Lung (tissue), 12 donors: ENCODE measurements around the gene CASP7. TPM values are rescaled to one million over a fixed set of nuclear protein-coding genes. Genes with fewer than 3 reads are reported as not detected.

ENCODE experiments used
- ATAC-seq: fragments of 200-7000 bp; cut with Tn5 transposase; one replicate; pipeline ENCODE4 v1.9.1; 2020; ENCODE audit warnings: moderate number of reproducible peaks; ENCODE audit not compliant: insufficient read depth, low FRiP score
- DNase-seq, 3 donors: peaks; one replicate each; pipeline ENCODE4 v3.0.0-alpha.2; 2013 to 2017
- H3K27ac ChIP-seq, 2 donors: one replicate each; pipeline ENCODE4 v1.5.1; 2013; ENCODE audit warnings: mild to moderate bottlenecking in 2 of 2, moderate library complexity in 2 of 2, control low read depth in 1 of 2, inconsistent platforms in 1 of 2, low read depth in 1 of 2, low read length in 1 of 2
- H3K27me3 ChIP-seq, 3 donors: one replicate each; pipeline ENCODE4 v1.5.1; 2013; ENCODE audit warnings: low read length in 2 of 3; ENCODE audit not compliant: control insufficient read depth in 3 of 3, insufficient read depth in 3 of 3
- H3K36me3 ChIP-seq, 4 donors: one replicate each; pipeline ENCODE4 v1.5.1; 2013; ENCODE audit warnings: low read length in 4 of 4, mild to moderate bottlenecking in 1 of 4, moderate library complexity in 1 of 4; ENCODE audit not compliant: control insufficient read depth in 4 of 4, insufficient read depth in 4 of 4
- H3K4me1 ChIP-seq, 5 donors: one replicate each; pipeline ENCODE4 v1.5.1; 2013; ENCODE audit warnings: low read length in 5 of 5, mild to moderate bottlenecking in 2 of 5, moderate library complexity in 1 of 5; ENCODE audit not compliant: control insufficient read depth in 5 of 5, insufficient read depth in 5 of 5
- H3K4me3 ChIP-seq: one replicate; pipeline ENCODE4 v1.5.1; 2013; ENCODE audit warnings: mild to moderate bottlenecking, control low read depth, moderate library complexity
- H3K9ac ChIP-seq, 2 donors: one replicate each; pipeline ENCODE4 v1.5.1; 2013; ENCODE audit warnings: low read length in 2 of 2, control low read depth in 1 of 2; ENCODE audit not compliant: insufficient read depth in 1 of 2
- H3K9me3 ChIP-seq, 4 donors: one replicate each; pipeline ENCODE4 v1.5.1; 2013; ENCODE audit warnings: low read length in 3 of 4, mild to moderate bottlenecking in 1 of 4, moderate library complexity in 1 of 4; ENCODE audit not compliant: control insufficient read depth in 4 of 4, insufficient read depth in 3 of 4
- WGBS, 2 donors: extraction: QIAGEN DNeasy Blood & Tissue Kit; methylation state at CpG; one replicate each; pipeline ENCODE4 v1.1.7; 2013; 5-methylcytosine and 5-hydroxymethylcytosine counted together
- polyA plus RNA-seq, 2 donors: library from polyadenylated mRNA; stranded (reverse); fragments of 200-250 nt; gene quantifications; one replicate each; pipeline ENCODE4 v1.2.1, GENCODE V29; 2013
- total RNA-seq, 2 donors: library from RNA; depleted of rRNA in 1 of 2; stranded (reverse); fragments of >200 nt in 1 of 2; gene quantifications; one replicate each; pipeline ENCODE4 v1.2.1, GENCODE V29; 2014 to 2021
- TF ChIP-seq, protein P1 (sequence below): IDR thresholded peaks from 2 replicates; pipeline ENCODE4 v1.5.1; 2012; ENCODE audit warnings: mild to moderate bottlenecking; ENCODE audit errors: control extremely low read depth, extremely low read depth
- donor health status: control.
- donor health status: control.
- donor health status: Bipolar disorder and iron deficiency.
- donor health status: healthy.
- donor health status: DM: yes; HTN: yes; CAD: no.

CASP7 gene
- total and polyA plus RNA-seq, 4 donors = 15.4 to 48.2 (median 26.6) TPM

DNA sequence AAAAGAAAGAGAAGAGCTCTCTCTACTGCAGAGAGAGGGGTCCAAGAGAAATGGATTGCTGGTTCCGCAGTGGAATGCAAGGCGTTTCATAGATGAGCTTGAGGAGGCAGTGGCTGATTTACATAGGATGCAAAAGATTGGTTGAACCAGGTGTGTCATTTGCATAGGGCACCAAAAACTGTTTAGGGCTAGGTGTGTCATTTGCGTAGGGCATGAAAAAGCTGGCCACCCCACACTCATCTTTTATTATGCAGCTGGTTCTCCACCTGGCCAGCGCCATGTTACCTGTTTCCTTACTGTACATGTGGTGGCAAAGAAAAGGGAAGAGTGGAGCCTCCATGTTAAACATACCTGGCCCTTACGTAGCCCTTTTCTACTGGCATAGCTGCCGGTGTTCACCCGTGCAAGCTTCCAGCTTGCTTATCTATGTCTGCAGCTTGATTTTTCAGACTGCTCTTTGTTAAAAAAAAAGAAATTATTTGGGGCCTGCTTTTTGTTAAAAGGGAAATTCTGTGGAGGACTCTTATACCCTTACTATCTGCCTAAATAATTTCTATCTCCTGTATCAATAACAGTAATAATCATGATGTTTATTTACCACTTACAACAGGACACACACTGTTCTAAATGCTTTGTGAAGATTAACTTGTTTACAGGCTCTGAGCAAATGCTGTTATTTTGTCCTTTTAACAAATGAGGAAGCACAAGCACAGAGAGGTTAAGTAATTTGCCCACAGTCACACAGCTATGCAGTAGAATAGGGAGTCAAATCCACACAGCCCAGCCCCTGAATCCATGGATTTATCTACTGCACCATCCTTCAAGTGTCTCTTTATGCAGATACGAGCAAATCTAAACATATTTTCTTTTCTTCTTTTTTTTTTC is 33.3 kb downstream of the CASP7 start:
- Histone ChIP-seq H3K27me3 (no peaks in the 10 kb centered on the region), H3K36me3 (peaks cover 0 to 13% (median 9%) of the 10 kb centered on the region in 4 donors), H3K4me3 (no peak overlapping the region), H3K27ac (no peak overlapping the region), H3K4me1 (peaks cover 0 to 3% (median 0%) of the 10 kb centered on the region in 5 donors), H3K9ac (no peak overlapping the region), H3K9me3 (no peaks in the 10 kb centered on the region)
- DNase-seq (no peak), ATAC-seq (no peak)
- WGBS, 2 donors = 80 to 85% methylated on average over 8 of the region's 8 CpGs
- TF ChIP-seq, protein P1, sequence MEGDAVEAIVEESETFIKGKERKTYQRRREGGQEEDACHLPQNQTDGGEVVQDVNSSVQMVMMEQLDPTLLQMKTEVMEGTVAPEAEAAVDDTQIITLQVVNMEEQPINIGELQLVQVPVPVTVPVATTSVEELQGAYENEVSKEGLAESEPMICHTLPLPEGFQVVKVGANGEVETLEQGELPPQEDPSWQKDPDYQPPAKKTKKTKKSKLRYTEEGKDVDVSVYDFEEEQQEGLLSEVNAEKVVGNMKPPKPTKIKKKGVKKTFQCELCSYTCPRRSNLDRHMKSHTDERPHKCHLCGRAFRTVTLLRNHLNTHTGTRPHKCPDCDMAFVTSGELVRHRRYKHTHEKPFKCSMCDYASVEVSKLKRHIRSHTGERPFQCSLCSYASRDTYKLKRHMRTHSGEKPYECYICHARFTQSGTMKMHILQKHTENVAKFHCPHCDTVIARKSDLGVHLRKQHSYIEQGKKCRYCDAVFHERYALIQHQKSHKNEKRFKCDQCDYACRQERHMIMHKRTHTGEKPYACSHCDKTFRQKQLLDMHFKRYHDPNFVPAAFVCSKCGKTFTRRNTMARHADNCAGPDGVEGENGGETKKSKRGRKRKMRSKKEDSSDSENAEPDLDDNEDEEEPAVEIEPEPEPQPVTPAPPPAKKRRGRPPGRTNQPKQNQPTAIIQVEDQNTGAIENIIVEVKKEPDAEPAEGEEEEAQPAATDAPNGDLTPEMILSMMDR = no peak

DNA sequence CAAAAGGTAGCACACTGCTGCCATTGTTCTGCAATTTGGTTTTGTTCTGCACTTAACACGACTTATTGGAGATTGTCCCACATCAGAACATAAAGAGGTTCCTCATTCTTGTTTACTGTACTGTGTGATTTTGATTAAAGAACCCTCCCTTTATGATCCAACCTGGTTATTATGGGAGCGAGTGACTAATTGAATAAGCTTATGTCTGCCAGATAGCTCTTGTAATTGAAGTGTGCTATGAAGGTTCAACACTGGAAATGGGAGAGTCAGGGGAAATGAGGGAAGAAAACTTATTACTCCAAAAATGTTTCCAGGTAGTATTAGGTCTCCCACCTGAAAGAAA is 33.9 kb downstream of the CASP7 start:
- peaks cover 0 to 3% (median 0%) of the 10 kb centered on the region in 5 donors for H3K4me1 ChIP-seq
- H3K9ac ChIP-seq = no peak overlapping the region
- whole genome bisulfite sequencing, 2 donors = 68 to 75% methylated on average over 2 of the region's 2 CpGs
- H3K27me3 ChIP-seq = no peaks in the 10 kb centered on the region
- TF ChIP-seq, protein P1 = no peak
- H3K9me3 ChIP-seq = no peaks in the 10 kb centered on the region
- DNase-seq (no peak), ATAC-seq (no peak)
- H3K4me3 ChIP-seq = no peak overlapping the region
- peaks cover 0 to 13% (median 9%) of the 10 kb centered on the region in 4 donors for H3K36me3 ChIP-seq
- H3K27ac ChIP-seq = no peak overlapping the region

DNA sequence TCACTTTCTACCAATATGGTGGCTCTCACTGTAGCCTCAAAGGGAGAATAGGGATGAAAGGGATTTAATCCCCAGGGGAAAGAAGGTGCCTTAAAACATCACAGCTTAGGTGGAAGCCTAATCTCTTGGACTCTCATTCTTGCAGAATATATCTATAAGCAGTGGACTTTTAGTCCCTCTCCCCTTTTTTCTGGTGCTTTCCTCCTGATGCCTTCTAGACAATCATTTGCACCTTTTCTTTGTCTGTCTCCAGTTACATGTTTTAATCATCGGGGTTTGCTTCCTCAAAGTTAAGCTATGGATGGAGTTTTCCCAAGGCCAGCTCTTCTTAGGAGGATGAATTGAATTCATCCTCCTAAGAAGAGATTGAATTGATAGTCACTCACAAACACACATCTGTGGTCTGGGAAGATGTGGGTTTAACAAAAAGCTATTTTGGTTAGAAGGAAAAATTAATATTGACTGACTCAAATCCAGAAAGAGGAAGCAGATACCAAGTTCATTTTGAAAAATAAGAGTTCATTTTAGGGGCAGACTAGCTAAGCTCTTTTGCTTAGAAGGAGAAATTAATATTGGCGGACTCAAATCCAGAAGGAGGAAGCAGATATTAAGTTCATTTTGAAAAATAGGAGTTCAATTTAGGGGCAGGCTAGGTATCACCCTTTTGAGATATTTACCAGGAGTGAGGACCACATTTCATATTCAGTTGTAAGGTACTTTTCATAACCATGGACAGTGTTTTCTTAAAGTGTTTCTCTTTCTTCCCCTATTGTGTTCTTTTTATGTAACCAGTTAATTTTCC is 36.6 kb downstream of the CASP7 start:
- Histone ChIP-seq H3K9me3 (no peaks in the 10 kb centered on the region), H3K9ac (no peak overlapping the region), H3K27ac (no peak overlapping the region), H3K4me3 (no peak overlapping the region), H3K27me3 (no peaks in the 10 kb centered on the region), H3K4me1 (peaks cover 0 to 3% (median 0%) of the 10 kb centered on the region in 5 donors), H3K36me3 (peaks cover 3 to 22% (median 12%) of the 10 kb centered on the region in 4 donors)
- 48 to 66% methylated on average over 2 of the region's 2 CpGs for WGBS, 2 donors
- TF ChIP-seq, protein P1 = no peak
- ATAC-seq = no peak
- DNase-seq = no peak
